ENCODE data around the gene BPI.
"Not testable (repeated sequence)": the region's sequence is repeated elsewhere in the genome, so short reads cannot be mapped to it uniquely, and the experiment has no call there.

The BPI gene

GRCh38 chr20:38339521-38339896 is 35.6 kb downstream of the BPI start:
- not testable (repeated sequence) for DNase-seq

- no peak for DNase-seq
Observed at GRCh38 chr20:38339997-38340396, 36.0 kb downstream of the BPI start.

- no peak for DNase-seq
Observed at GRCh38 chr20:38340693-38341092, 36.7 kb downstream of the BPI start.

- DNase-seq, result no peak
Observed at GRCh38 chr20:38342216-38342615, 38.3 kb downstream of the BPI start.

- no peak for DNase-seq
Observed at GRCh38 chr20:38342713-38343310, 38.9 kb downstream of the BPI start.

GRCh38 chr20:38343311-38344106 is 39.6 kb downstream of the BPI start:
- no peak for DNase-seq

GRCh38 chr20:38344107-38344701 is 40.2 kb downstream of the BPI start:
- no peak for DNase-seq

GRCh38 chr20:38345643-38346042 is 41.7 kb downstream of the BPI start:
- no peak for DNase-seq

GRCh38 chr20:38346247-38346651 is 42.3 kb downstream of the BPI start, which contains the start of gene LBP:
LBP (plus strand) TSS chr20:38346482; CDS start chr20:38346517, 35 bp downstream.
- no peak for DNase-seq

- no peak for DNase-seq
Observed at GRCh38 chr20:38346741-38347140, 42.8 kb downstream of the BPI start.

GRCh38 chr20:38349856-38350255 is 45.9 kb downstream of the BPI start:
- DNase-seq, result no peak

GRCh38 chr20:38350879-38351775 is 47.2 kb downstream of the BPI start:
- no peak for DNase-seq

- DNase-seq, result no peak
Observed at GRCh38 chr20:38353316-38353715, 49.4 kb downstream of the BPI start.

GRCh38 chr20:38354227-38354626 is 50.3 kb downstream of the BPI start:
- DNase-seq, result no peak

- no peak for DNase-seq
Observed at GRCh38 chr20:38355161-38356012, 51.4 kb downstream of the BPI start.

GRCh38 chr20:38357653-38358207 is 53.8 kb downstream of the BPI start:
- no peak for DNase-seq

- no peak for DNase-seq
Observed at GRCh38 chr20:38358556-38358955, 54.6 kb downstream of the BPI start.

- DNase-seq, result no peak
Observed at GRCh38 chr20:38363004-38363747, 59.2 kb downstream of the BPI start.

- DNase-seq, result no peak
Observed at GRCh38 chr20:38369389-38369788, 65.4 kb downstream of the BPI start.

GRCh38 chr20:38372806-38373205 is 68.8 kb downstream of the BPI start:
- no peak for DNase-seq
